Kidney (tissue), 14 donors: ENCODE results near the gene OR4M1. TPM values are rescaled to one million over a fixed set of nuclear protein-coding genes. Genes with fewer than 3 reads are reported as not detected.
"Not testable (repeated sequence)": the region's sequence is repeated elsewhere in the genome, so short reads cannot be mapped to it uniquely, and the experiment has no call there.

Source experiments
- DNase-seq, 5 donors: peaks; one replicate each; pipeline ENCODE4 v3.0.0-alpha.2; 2013 to 2020
- FAIRE-seq: peaks from 2 replicates; lab custom pipeline; 2012; peaks lifted over from hg19 to GRCh38; lab: Jason Lieb, UNC
- H3K27ac ChIP-seq, 2 donors: one replicate each; pipeline ENCODE4 v1.7.0; 2013; ENCODE audit warnings: low read depth in 2 of 2, low read length in 2 of 2, inconsistent platforms in 1 of 2
- H3K27me3 ChIP-seq: one replicate; pipeline ENCODE4 v1.7.1; 2013; ENCODE audit warnings: low read length, inconsistent platforms; ENCODE audit not compliant: control insufficient read depth, insufficient read depth
- H3K36me3 ChIP-seq, 3 donors: one replicate each; pipeline versions ENCODE4 v1.7.0 to v1.7.1; 2013; ENCODE audit warnings: low read length in 3 of 3, control low read depth in 1 of 3, inconsistent platforms in 1 of 3; ENCODE audit not compliant: insufficient read depth in 3 of 3, control insufficient read depth in 2 of 3
- H3K4me1 ChIP-seq, 3 donors: one replicate each; pipeline versions ENCODE4 v1.7.0 to v1.7.1; 2013; ENCODE audit warnings: low read length in 3 of 3, inconsistent platforms in 1 of 3, low read depth in 1 of 3; ENCODE audit not compliant: control insufficient read depth in 2 of 3, insufficient read depth in 2 of 3
- H3K4me3 ChIP-seq, 3 donors: one replicate each; pipeline versions ENCODE4 v1.7.0 to v1.8.1; 2013; ENCODE audit warnings: low read length in 3 of 3, control low read depth in 1 of 3, inconsistent platforms in 1 of 3
- H3K9ac ChIP-seq, 3 donors: one replicate each; pipeline versions ENCODE4 v1.7.0 to v1.7.1; 2013; ENCODE audit warnings: low read length in 3 of 3, control low read depth in 1 of 3, inconsistent platforms in 1 of 3
- H3K9me3 ChIP-seq, 3 donors: one replicate each; pipeline versions ENCODE4 v1.7.0 to v1.7.1; 2013; ENCODE audit warnings: low read length in 3 of 3, control low read depth in 1 of 3, inconsistent platforms in 1 of 3; ENCODE audit not compliant: control insufficient read depth in 2 of 3, insufficient read depth in 1 of 3
- CTCF ChIP-seq: IDR thresholded peaks from 3 replicates; pipeline ENCODE4 v1.5.1; 2012; ENCODE audit warnings: mild to moderate bottlenecking, moderate library complexity, borderline replicate concordance; ENCODE audit not compliant: insufficient read depth; ENCODE audit errors: extremely low read depth
- intact Hi-C: fragments of 100-400 bp; cut with DNase I; formaldehyde crosslinking; loops from one replicate; pipeline ENCODE4 v1.11.1; 2022
- polyA plus RNA-seq: library from polyadenylated mRNA; stranded (reverse); fragments of 350-450 nt; fragmentation: Illumina TruSeq; extraction: RNeasy Lipid Tissue Mini Kit (QIAGEN cat#74804); gene quantifications from one replicate; pipeline ENCODE4 v1.2.3, GENCODE V29; 2014; ENCODE audit warnings: low read depth, low replicate concordance; ENCODE audit not compliant: insufficient read depth
- total RNA-seq: library from RNA; stranded (reverse); fragmentation: NEBNext Ultra II Directional; extraction: Animal tissue kit (Norgen Biotek cat#: 25700); gene quantifications from one replicate; pipeline ENCODE4 v1.2.1, GENCODE V29; 2021
- donor health status: control.
- donor health status: control.
- donor health status: control.
- donor health status: control.
- donor health status: control.
- donor health status: DM: yes; HTN: yes; CAD: no.
- donor health status: Normal renal cell carcinoma (clear cell type).

The OR4M1 gene
- total and polyA plus RNA-seq, 2 donors from 2014 or later, result not detected

GRCh38 chr14:19743256-19743655 lies 30.0 kb upstream of the OR4M1 start, which contains the start of gene OR4Q3:
Gene OR4Q3 (plus strand): TSS chr14:19743571.
- TF ChIP-seq CTCF, result no peak
- H3K9ac ChIP-seq, result no peak within 1 kb of the TSS
- no peak within 1 kb of the TSS for H3K27ac ChIP-seq
- DNase-seq (no peak), FAIRE-seq (no peak)
- H3K4me3 ChIP-seq, result no peak within 1 kb of the TSS
- H3K9me3 ChIP-seq, result no peaks in the 10 kb centered on the region
- no peaks in the 10 kb centered on the region for H3K4me1 ChIP-seq
- intact Hi-C loops, result no loop called here
- no peaks in the 10 kb centered on the region for H3K36me3 ChIP-seq
- H3K27me3 ChIP-seq, result no peaks in the 10 kb centered on the region

- FAIRE-seq, H3K9ac ChIP-seq, intact Hi-C loops: not testable (repeated sequence)
Observed at GRCh38 chr14:19752316-19752715, 21.0 kb upstream of the OR4M1 start.

DNA sequence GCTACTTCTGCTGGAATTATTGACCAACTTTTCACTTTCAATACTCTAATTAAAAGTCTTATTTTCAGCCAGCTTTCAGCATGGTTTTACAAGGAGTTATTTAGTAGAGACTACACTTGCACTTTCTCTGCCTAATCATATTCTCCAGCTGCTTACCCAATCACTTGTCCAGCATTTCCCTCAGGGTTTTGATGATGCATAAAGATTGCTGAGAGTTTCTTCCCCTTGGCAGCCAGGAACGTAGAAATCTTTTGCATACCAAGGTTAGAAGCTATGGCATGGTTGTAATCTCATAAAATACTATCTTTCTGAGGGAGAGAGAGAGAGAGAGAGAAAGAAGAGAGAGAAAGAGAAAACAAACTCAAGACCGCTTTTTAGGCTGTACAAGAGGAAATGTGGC lies 19.1 kb upstream of the OR4M1 start:
- DNase-seq (no peak), FAIRE-seq (no peak)
- intact Hi-C loops, result no loop called here
- H3K9ac ChIP-seq, result no peak overlapping the region
- TF ChIP-seq CTCF, result no peak
- peaks cover 0 to 2% (median 0%) of the 10 kb centered on the region in 3 donors for H3K9me3 ChIP-seq
- no peaks in the 10 kb centered on the region for H3K27me3 ChIP-seq
- no peaks in the 10 kb centered on the region for H3K36me3 ChIP-seq
- no peaks in the 10 kb centered on the region for H3K4me1 ChIP-seq
- no peak overlapping the region for H3K27ac ChIP-seq
- no peak overlapping the region for H3K4me3 ChIP-seq

More at GRCh38 chr14:19752316-19752715, 21.0 kb upstream of the OR4M1 start:
- H3K4me1 ChIP-seq, DNase-seq, H3K36me3 ChIP-seq, H3K27ac ChIP-seq, H3K9me3 ChIP-seq, H3K4me3 ChIP-seq, H3K27me3 ChIP-seq: not testable (repeated sequence)

DNA sequence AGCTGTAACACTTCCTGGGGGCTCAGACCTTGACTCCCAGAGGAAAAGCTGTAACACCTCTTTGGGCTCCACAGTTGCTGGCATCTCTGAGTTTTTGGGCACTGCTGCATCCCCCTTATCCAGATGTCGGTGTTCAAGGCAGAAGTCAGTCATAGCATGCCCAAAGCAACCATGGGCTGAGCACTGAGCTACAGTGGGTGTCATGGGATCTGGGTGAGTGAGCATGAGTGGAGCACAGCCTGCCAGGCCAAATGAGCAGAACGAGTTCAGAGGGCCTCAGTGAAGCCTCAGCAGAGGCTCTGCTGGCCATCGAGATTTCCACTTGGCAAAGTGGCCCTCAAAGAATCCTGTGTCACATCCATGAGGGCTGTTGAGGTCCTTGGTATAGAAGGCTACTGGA lies 1.8 kb upstream of the OR4M1 start:
- H3K27me3 ChIP-seq, FAIRE-seq, H3K4me1 ChIP-seq, H3K9ac ChIP-seq, H3K4me3 ChIP-seq, H3K9me3 ChIP-seq, DNase-seq, intact Hi-C loops, H3K27ac ChIP-seq, H3K36me3 ChIP-seq: not testable (repeated sequence)
